ENCODE data around the gene METTL16. TPM values are rescaled to one million over a fixed set of nuclear protein-coding genes. Genes with fewer than 3 reads are reported as not detected.

Gene METTL16
- total RNA-seq, 4 donors from 2014 or later, result 16.1 to 141 (median 19.8) TPM

DNA sequence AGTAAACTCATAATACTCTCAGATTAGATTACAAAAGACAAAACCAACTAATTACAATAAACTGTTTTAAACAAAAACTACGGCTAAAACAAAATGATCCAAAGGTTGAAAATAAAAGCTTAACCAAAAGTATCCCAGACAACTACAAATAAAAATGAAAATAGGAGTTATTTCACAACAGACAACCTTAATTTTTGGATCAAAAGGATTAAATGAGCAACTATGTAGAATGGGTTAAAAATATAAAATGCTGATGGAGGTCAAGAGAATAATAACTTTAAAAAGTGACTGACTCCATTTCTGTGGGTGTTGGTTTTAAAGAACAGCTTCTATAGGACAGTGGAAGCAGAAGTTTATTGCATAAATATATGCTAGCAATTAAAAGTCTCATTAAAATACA, 28.6 kb downstream of the METTL16 start:
- no peaks in the 10 kb centered on the region for H3K9me3 ChIP-seq
- in situ Hi-C loops (cut with MboI; ENCODE audit: low pct_ligation_motif_present in 1 of 4, low pct_unique_long_range_greater_than_20kb in 1 of 4, low sequenced_read_pairs in 3 of 4), result no loop called here
- no peaks in the 10 kb centered on the region for H3K36me3 ChIP-seq
- no peaks in the 10 kb centered on the region for H3K27me3 ChIP-seq
- no peak overlapping the region for H3K4me3 ChIP-seq
- no peak for DNase-seq
- 82 to 85% methylated on average over 1 of the region's 1 CpG for WGBS, 2 donors (ENCODE audit: low coverage in 1 of 2)
- H3K27ac ChIP-seq, result no peak overlapping the region
- intact Hi-C loops (cut with DNase I; ENCODE audit: low total_unique reads), result no loop called here
- TF ChIP-seq EP300 (IDR thresholded peaks at IDR 0.05; ENCODE audit: low read depth) (no peak), POLR2A (IDR thresholded peaks at IDR 0.05) (no peak), POLR2AphosphoS5 (IDR thresholded peaks at IDR 0.05) (no peak)
- TF ChIP-seq, protein P1, sequence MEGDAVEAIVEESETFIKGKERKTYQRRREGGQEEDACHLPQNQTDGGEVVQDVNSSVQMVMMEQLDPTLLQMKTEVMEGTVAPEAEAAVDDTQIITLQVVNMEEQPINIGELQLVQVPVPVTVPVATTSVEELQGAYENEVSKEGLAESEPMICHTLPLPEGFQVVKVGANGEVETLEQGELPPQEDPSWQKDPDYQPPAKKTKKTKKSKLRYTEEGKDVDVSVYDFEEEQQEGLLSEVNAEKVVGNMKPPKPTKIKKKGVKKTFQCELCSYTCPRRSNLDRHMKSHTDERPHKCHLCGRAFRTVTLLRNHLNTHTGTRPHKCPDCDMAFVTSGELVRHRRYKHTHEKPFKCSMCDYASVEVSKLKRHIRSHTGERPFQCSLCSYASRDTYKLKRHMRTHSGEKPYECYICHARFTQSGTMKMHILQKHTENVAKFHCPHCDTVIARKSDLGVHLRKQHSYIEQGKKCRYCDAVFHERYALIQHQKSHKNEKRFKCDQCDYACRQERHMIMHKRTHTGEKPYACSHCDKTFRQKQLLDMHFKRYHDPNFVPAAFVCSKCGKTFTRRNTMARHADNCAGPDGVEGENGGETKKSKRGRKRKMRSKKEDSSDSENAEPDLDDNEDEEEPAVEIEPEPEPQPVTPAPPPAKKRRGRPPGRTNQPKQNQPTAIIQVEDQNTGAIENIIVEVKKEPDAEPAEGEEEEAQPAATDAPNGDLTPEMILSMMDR (IDR thresholded peaks at IDR 0.05), result no peak
- peaks cover 3 to 23% (median 4%) of the 10 kb centered on the region in 4 donors for H3K4me1 ChIP-seq

DNA sequence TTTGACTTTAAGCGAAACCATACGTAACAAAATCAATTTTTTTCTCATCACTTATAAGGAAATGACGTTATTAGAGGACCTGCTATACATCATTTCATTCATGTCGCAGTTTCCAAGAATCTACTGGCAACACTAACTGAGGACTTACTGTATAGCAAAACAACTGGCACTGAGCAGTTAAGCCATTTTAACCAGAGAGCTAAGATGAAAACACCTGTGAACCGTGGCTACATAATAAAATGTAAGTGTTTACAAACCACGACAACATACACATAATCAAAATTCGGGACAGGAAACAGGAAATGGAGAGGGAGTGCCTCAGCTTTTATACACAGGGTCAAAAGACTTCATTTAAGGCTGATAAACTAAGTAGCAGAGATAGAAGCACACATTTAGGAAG, 29.5 kb downstream of the METTL16 start:
- Histone ChIP-seq H3K27me3 (no peaks in the 10 kb centered on the region), H3K27ac (peak overlapping the region in 1 of 4 donors; percentile 13), H3K4me3 (no peak overlapping the region), H3K4me1 (peaks cover 3 to 23% (median 4%) of the 10 kb centered on the region in 4 donors), H3K9me3 (no peaks in the 10 kb centered on the region), H3K36me3 (peaks cover 0 to 2% (median under 1%) of the 10 kb centered on the region in 4 donors)
- 53 to 56% methylated on average over 7 of the region's 7 CpGs for WGBS, 2 donors (ENCODE audit: low coverage in 1 of 2)
- no peak for DNase-seq
- TF ChIP-seq EP300 (IDR thresholded peaks at IDR 0.05; ENCODE audit: low read depth) (no peak), POLR2A (IDR thresholded peaks at IDR 0.05) (no peak)
- TF ChIP-seq, protein P1 (IDR thresholded peaks at IDR 0.05), result no peak
- intact Hi-C loops (cut with DNase I; ENCODE audit: low total_unique reads), result no loop called here
- in situ Hi-C loops (cut with MboI; ENCODE audit: low pct_ligation_motif_present in 1 of 4, low pct_unique_long_range_greater_than_20kb in 1 of 4, low sequenced_read_pairs in 3 of 4), result no loop called here

DNA sequence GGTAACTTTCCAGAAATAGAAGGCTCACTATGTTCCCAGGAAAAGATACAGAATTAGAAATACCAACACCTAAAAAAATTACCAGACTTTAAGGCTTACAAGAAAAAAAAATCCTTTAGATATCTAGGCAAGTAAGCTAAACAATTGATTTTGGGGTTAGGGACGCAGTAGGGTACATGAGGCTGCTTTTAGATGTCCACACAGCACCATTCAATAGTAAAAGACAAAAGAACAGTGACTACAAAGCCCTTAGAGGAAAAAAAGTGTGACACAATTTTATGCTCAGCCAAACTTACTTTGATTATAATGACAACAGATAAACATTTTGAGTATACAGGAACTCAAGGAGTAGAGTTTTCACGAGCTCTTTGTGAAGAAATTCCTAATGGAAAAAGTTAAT, 29.9 kb downstream of the METTL16 start:
- H3K4me1 ChIP-seq, result peaks cover 3 to 23% (median 4%) of the 10 kb centered on the region in 4 donors
- in situ Hi-C loops (cut with MboI; ENCODE audit: low pct_ligation_motif_present in 1 of 4, low pct_unique_long_range_greater_than_20kb in 1 of 4, low sequenced_read_pairs in 3 of 4), result no loop called here
- no peaks in the 10 kb centered on the region for H3K27me3 ChIP-seq
- TF ChIP-seq POLR2A (IDR thresholded peaks at IDR 0.05) (no peak), EP300 (IDR thresholded peaks at IDR 0.05; ENCODE audit: low read depth) (no peak), POLR2AphosphoS5 (IDR thresholded peaks at IDR 0.05) (no peak)
- TF ChIP-seq, protein P1 (IDR thresholded peaks at IDR 0.05), result no peak
- WGBS, 2 donors (ENCODE audit: low coverage in 1 of 2), result 50 to 92% methylated on average over 2 of the region's 2 CpGs
- intact Hi-C loops (cut with DNase I; ENCODE audit: low total_unique reads), result no loop called here
- no peak for DNase-seq
- H3K36me3 ChIP-seq, result peaks cover 0 to 6% (median 2%) of the 10 kb centered on the region in 4 donors
- no peaks in the 10 kb centered on the region for H3K9me3 ChIP-seq
- H3K27ac ChIP-seq, result no peak overlapping the region
- H3K4me3 ChIP-seq, result no peak overlapping the region

DNA sequence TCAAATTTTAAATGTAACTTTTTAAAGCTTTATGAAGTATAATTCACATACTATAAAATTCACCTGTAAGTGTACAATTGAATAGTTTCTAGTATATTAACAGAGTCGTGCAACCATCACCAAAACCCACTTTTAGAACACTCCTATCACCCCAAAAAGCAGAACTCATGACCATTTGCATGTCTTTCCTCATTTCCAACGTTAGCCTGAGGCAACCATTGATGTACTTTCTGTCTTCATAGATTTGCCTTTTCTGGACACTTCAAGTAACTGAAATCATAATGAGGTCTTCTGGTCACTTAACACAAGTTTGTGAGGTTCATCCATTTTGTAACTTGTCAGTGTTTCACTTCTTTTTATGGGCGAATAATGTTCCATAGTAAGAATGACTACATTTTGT, 33.2 kb downstream of the METTL16 start:
- TF ChIP-seq POLR2AphosphoS5 (IDR thresholded peaks at IDR 0.05) (no peak), EP300 (IDR thresholded peaks at IDR 0.05; ENCODE audit: low read depth) (no peak), POLR2A (IDR thresholded peaks at IDR 0.05) (no peak)
- TF ChIP-seq, protein P1 (IDR thresholded peaks at IDR 0.05), result no peak
- Histone ChIP-seq H3K27me3 (no peaks in the 10 kb centered on the region), H3K4me1 (peaks cover 3 to 12% (median 4%) of the 10 kb centered on the region in 4 donors), H3K27ac (no peak overlapping the region), H3K36me3 (peaks cover 0 to 29% (median 9%) of the 10 kb centered on the region in 4 donors), H3K4me3 (no peak overlapping the region), H3K9me3 (no peaks in the 10 kb centered on the region)
- intact Hi-C loops (cut with DNase I; ENCODE audit: low total_unique reads), result loop anchor here (10.0 kb wide), 1 partner anchor 1396 kb away; no protein-coding TSS in a partner anchor
- WGBS, 2 donors (ENCODE audit: low coverage in 1 of 2), result 64 to 71% methylated on average over 2 to 3 of the region's 3 CpGs
- no peak for DNase-seq
- in situ Hi-C loops (cut with MboI; ENCODE audit: low pct_ligation_motif_present in 1 of 4, low pct_unique_long_range_greater_than_20kb in 1 of 4, low sequenced_read_pairs in 3 of 4), result no loop called here
